Mesodermal cell (in vitro differentiated cells): ENCODE data around the gene OR5P2. TPM values are rescaled to one million over a fixed set of nuclear protein-coding genes. Genes with fewer than 3 reads are reported as not detected.
A peak's percentile ranks its signal among the peaks of the same experiment; 100 is the strongest.
"Not testable (repeated sequence)": the region's sequence is repeated elsewhere in the genome, so short reads cannot be mapped to it uniquely, and the experiment has no call there.

ENCODE experiments used
- H3K27ac ChIP-seq: 2 replicates; pipeline ENCODE4 v1.7.0; 2013; ENCODE audit warnings: mild to moderate bottlenecking, low read depth, low read length, moderate library complexity; ENCODE audit not compliant: severe bottlenecking
- H3K36me3 ChIP-seq: 2 replicates; pipeline ENCODE4 v1.7.1; 2013; ENCODE audit warnings: mild to moderate bottlenecking, low read length, moderate library complexity; ENCODE audit not compliant: control insufficient read depth, insufficient read depth
- H3K4me1 ChIP-seq: one replicate; pipeline ENCODE4 v1.7.1; 2013; ENCODE audit warnings: mild to moderate bottlenecking, low read length; ENCODE audit not compliant: insufficient read depth, control insufficient read depth, poor library complexity, severe bottlenecking
- H3K4me3 ChIP-seq: 2 replicates; pipeline ENCODE4 v1.7.0; 2013; ENCODE audit warnings: low read length, control low read depth, mild to moderate bottlenecking; ENCODE audit not compliant: insufficient read depth, poor library complexity, severe bottlenecking; ENCODE audit errors: extremely low read depth
- H3K9me3 ChIP-seq: 2 replicates; pipeline ENCODE4 v1.7.1; 2013; ENCODE audit warnings: mild to moderate bottlenecking, low read length, moderate library complexity; ENCODE audit not compliant: control insufficient read depth
- WGBS, 2 experiments: methylation state at CpG; one replicate each; pipeline ENCODE4 v1.1.5; 2013; ENCODE audit warnings: missing lambda C conversion rate in 2 of 2; ENCODE audit not compliant: insufficient coverage in 2 of 2; 5-methylcytosine and 5-hydroxymethylcytosine counted together
- polyA plus RNA-seq, 2 experiments: library from polyadenylated mRNA; stranded (reverse); fragments of 50-300 nt; gene quantifications; one replicate each; pipeline ENCODE4 v1.2.3, GENCODE V29; 2013

The OR5P2 gene, protein sequence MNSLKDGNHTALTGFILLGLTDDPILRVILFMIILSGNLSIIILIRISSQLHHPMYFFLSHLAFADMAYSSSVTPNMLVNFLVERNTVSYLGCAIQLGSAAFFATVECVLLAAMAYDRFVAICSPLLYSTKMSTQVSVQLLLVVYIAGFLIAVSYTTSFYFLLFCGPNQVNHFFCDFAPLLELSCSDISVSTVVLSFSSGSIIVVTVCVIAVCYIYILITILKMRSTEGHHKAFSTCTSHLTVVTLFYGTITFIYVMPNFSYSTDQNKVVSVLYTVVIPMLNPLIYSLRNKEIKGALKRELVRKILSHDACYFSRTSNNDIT
- not detected for polyA plus RNA-seq (2013, experiment 1 of 2)
- polyA plus RNA-seq (2013, experiment 2 of 2), result not detected

DNA sequence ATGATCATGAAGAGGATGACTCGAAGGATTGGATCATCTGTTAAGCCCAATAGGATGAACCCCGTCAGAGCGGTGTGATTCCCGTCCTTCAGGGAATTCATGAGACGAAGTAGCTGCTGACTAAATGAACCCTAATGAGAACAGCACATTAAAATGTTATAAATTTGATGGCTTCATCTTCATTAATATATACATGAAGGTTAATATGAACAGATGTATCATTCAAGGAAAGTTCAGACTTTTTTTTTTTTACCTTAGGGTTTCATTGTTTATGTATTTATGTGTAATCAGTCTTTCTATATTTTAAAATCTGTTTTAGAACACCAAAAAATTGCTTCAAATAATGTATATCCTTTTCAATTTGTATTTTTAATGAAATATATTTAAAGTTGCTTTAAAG is at the start of gene OR5P2:
TSS of gene OR5P2 (minus strand) at position 101 of the 400 bp plus-strand sequence. CDS start at position 101, 0 bp downstream.
- 87 to 93% methylated on average over 2 to 4 of the region's 5 CpGs for WGBS, 2 experiments
- Histone ChIP-seq H3K4me1 (no peaks in the 10 kb centered on the region), H3K27ac (no peak within 1 kb of the TSS), H3K4me3 (no peak within 1 kb of the TSS), H3K36me3 (no peaks in the 10 kb centered on the region), H3K9me3 (no peaks in the 10 kb centered on the region)

DNA sequence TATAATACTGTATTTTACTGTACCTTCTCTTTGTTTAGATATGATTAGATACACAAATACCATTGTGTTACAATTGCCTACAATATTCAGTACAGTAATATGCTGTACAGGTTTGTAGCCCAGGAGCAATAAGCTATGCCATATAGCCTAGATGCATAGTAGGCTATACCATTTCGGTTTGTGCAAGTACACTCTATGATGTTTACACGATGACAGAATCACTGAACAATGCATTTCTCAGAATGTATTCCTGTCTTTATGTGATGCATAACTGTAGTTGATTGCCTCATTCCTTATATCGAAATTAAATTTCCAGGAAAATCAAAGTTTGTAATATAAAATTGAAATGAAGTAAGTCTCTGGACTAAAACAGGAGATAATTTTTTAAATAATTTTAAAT is 49.3 kb upstream of the OR5P2 start:
- no peak overlapping the region for H3K4me3 ChIP-seq
- H3K36me3 ChIP-seq, result no peaks in the 10 kb centered on the region
- no peaks in the 10 kb centered on the region for H3K9me3 ChIP-seq
- no peak overlapping the region for H3K27ac ChIP-seq
- WGBS, 2 experiments, result 85% methylated on average over 2 of the region's 3 CpGs; no CpG with 5 or more reads in 1 of the 2 experiments
- peaks cover 5% of the 10 kb centered on the region for H3K4me1 ChIP-seq

DNA sequence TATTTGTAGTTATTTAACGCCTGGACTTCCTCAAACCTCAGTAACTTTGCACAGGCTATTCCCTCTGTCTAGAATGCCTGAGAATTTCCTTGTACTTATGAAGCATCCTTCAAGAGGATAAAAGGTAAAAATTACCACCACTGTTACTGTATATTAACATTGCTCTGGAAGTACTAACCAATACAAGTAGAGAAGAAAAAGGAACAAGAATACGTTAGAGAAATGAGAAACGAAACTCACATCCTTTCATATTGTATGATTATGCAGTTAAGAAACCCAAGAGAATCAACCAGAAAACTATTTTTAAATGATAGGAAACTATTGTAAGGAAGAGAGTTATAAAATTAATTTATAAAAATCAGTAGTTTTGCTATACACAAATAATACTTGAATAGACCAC is 48.2 kb upstream of the OR5P2 start:
- peaks cover 5% of the 10 kb centered on the region for H3K4me1 ChIP-seq
- H3K9me3 ChIP-seq, result no peaks in the 10 kb centered on the region
- WGBS, 2 experiments, result no CpG with 5 or more reads among the region's 3 CpGs
- no peak overlapping the region for H3K4me3 ChIP-seq
- no peaks in the 10 kb centered on the region for H3K36me3 ChIP-seq
- peak overlapping the region; percentile 54 for H3K27ac ChIP-seq

DNA sequence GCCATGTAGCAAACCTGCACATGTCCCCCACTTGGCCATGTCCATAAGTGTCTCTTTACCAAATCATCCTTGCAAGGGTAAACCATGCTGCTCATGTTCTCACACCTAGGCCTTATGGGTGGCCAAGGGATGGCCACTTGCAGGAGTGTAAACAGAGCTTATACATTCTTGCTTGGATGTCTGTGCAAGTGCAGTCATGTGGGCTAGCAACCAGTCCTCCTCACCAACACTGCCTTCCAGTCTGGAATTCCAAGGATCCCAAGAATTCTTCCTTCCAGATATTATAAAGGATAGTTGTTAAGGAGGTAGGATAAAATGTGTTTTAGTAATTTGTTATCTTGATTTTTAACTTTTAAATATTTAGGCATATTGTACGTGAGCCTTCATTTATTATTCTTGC is 47.8 kb upstream of the OR5P2 start:
- Histone ChIP-seq H3K9me3 (no peaks in the 10 kb centered on the region), H3K36me3 (no peaks in the 10 kb centered on the region), H3K4me3 (no peak overlapping the region), H3K27ac (peak overlapping the region; percentile 54), H3K4me1 (peaks cover 5% of the 10 kb centered on the region)
- WGBS, 2 experiments, result 100% methylated on average over 1 of the region's 1 CpG; no CpG with 5 or more reads in 1 of the 2 experiments

DNA sequence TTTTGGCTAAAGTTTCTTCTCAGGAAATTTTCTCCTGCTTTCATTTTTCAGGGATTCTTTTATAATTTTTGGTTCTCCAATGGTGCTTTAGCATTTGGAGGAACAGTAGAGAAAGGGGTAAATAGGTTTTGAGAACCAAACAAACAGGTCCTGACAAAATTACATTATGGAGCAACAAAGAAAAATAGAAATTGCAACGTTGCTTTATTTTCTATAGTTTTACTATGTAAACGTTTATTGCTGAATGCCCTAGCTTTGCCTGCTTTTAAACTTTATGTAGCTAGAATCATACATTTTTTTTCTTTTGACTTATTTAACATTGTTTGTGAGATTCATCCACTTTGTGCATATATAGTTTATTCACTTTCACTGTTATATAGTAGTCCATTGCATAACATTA is 43.8 kb upstream of the OR5P2 start:
- no peaks in the 10 kb centered on the region for H3K36me3 ChIP-seq
- H3K4me1 ChIP-seq, result peaks cover 5% of the 10 kb centered on the region
- H3K9me3 ChIP-seq, result no peaks in the 10 kb centered on the region
- no peak overlapping the region for H3K4me3 ChIP-seq
- WGBS, 2 experiments, result no CpG with 5 or more reads among the region's 2 CpGs
- H3K27ac ChIP-seq, result no peak overlapping the region

DNA sequence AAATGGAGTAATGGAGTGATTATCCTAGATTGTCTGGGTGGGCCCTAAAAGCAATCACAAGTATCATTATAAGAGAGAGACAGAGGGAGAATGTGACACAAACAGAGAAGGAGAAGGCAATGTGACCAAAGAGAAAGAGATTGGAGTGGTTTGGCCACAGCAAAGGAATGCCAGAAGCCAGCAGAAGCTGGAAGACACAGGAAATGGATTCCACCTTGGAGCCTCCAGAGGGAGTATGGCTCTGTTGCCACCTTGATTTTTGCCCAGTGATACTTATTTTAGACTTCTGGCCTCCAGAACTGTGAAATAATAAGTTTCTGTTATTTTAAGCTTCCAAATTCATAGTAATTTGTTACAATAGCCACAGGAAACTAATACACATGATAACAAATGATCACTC is 36.8 kb upstream of the OR5P2 start:
- Histone ChIP-seq H3K27ac (no peak overlapping the region), H3K4me1 (no peaks in the 10 kb centered on the region), H3K9me3 (no peaks in the 10 kb centered on the region), H3K36me3 (no peaks in the 10 kb centered on the region), H3K4me3 (no peak overlapping the region)

DNA sequence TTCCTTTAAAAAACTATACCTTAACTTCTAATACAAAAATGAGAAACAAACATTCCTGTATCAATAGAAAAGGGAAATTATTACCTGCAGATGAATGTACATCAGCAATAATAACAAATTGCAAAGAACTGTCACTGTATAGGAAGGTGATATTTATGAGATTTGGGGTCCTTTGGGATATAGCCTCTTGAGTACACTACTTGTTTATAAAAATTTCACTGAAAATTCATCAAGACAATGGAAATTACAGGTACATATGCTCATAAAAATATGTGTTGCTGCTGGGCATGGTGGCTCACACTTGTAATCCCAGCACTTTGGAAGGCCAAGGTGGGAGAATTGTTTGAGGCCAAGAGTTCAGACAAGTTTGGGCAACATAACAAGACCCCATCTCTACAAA is 34.0 kb upstream of the OR5P2 start, which contains the start of gene OR5P3:
TSS of gene OR5P3 (minus strand) at position 101 of the 400 bp plus-strand sequence.
- no peaks in the 10 kb centered on the region for H3K36me3 ChIP-seq
- H3K4me1 ChIP-seq, result no peaks in the 10 kb centered on the region
- no peak within 1 kb of the TSS for H3K27ac ChIP-seq
- no peaks in the 10 kb centered on the region for H3K9me3 ChIP-seq
- H3K4me3 ChIP-seq, result no peak within 1 kb of the TSS

DNA sequence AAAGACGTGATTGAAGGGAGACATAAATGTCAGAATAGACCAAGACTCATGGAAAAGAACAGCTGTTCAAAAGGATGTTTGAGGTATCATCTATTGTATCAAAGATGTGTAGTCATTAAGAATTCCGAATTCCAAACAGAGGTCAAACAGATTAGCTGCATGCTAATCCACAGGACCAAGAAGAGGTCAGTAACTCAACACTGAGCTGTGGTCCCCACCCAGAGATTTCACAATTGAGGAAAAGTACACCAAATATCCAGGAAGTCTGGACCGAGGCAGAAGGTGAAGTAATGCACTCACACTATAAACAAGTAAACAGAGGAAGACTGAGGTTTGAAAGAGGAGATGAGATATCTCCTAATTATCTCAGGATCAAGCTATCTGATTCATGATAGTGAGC is 29.6 kb upstream of the OR5P2 start:
- no peaks in the 10 kb centered on the region for H3K36me3 ChIP-seq
- no peak overlapping the region for H3K27ac ChIP-seq
- H3K4me1 ChIP-seq, result no peaks in the 10 kb centered on the region
- no peaks in the 10 kb centered on the region for H3K9me3 ChIP-seq
- H3K4me3 ChIP-seq, result no peak overlapping the region
- WGBS, 2 experiments, result 75% methylated on average over 2 of the region's 3 CpGs; no CpG with 5 or more reads in 1 of the 2 experiments

DNA sequence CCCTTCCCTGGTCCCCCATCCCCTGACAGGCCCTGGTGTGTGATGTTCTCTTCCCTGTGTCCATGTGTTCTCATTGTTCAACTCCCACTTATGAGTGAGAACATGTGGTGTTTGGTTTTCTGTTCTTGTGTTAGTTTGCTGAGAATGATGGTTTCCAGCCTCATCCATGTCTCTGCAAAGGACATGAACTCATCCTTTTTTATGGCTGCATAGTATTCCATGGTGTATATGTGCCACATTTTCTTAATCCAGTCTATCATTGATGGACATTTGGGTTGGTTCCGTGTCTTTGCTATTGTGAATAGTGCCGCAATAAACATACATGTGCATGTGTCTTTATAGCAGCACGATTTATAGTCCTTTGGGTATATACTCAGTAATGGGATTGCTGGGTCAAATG is 23.7 kb upstream of the OR5P2 start:
- not testable (repeated sequence) for H3K4me1 ChIP-seq, H3K27ac ChIP-seq, H3K9me3 ChIP-seq, H3K36me3 ChIP-seq, H3K4me3 ChIP-seq
- no CpG with 5 or more reads among the region's 3 CpGs for WGBS, 2 experiments

DNA sequence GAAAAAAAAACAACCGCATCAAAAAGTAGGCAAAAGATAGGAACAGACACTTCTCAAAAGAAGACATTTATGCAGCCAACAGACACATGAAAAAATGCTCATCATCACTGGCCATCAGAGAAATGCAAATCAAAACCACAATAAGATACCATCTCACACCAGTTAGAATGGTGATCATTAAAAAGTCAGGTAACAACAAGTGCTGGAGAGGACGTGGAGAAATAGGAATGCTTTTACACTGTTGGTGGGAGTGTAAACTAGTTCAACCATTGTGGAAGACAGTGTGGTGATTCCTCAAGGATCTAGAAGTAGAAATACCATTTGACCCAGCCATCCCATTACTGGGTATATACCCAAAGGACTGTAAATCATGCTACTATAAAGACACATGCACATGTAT is 18.2 kb upstream of the OR5P2 start:
- H3K9me3 ChIP-seq, result not testable (repeated sequence)
- WGBS, 2 experiments, result no CpG with 5 or more reads among the region's 2 CpGs

DNA sequence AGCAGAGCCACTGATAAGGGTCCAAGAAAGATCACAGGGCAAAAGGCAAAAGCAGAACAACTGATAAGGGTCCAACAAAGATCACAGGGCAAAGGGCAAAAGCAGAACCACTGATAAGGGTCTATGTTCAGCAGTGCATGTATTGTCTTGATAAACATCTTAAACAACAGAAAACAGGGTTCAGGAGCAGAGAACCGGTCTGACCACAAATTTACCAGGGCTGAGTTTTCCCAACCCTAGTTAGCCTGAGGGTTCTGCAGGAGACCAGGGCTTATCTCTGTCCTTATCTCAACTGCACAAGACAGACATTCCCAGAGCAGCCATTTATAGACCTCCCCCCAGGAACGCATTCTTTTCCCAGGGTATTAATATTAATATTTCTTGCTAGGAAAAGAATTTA is 13.6 kb upstream of the OR5P2 start:
- 80 to 100% methylated on average over 1 of the region's 2 CpGs for WGBS, 2 experiments

More for the DNA sequence above, 18.2 kb upstream of the OR5P2 start:
- H3K4me1 ChIP-seq, H3K36me3 ChIP-seq, H3K27ac ChIP-seq, H3K4me3 ChIP-seq: not testable (repeated sequence)

More for the DNA sequence above, 13.6 kb upstream of the OR5P2 start:
- H3K27ac ChIP-seq, H3K4me3 ChIP-seq, H3K4me1 ChIP-seq, H3K9me3 ChIP-seq, H3K36me3 ChIP-seq: not testable (repeated sequence)
